ENCODE measurements around the gene SLC19A1. TPM values are rescaled to one million over a fixed set of nuclear protein-coding genes. Genes with fewer than 3 reads are reported as not detected.
A peak's percentile ranks its signal among the peaks of the same experiment; 100 is the strongest.
"Not testable (repeated sequence)": the region's sequence is repeated elsewhere in the genome, so short reads cannot be mapped to it uniquely, and the experiment has no call there.

Gene SLC19A1
- total and polyA plus RNA-seq, 2 donors from 2014 or later = 5.1 to 7.2 TPM

DNA sequence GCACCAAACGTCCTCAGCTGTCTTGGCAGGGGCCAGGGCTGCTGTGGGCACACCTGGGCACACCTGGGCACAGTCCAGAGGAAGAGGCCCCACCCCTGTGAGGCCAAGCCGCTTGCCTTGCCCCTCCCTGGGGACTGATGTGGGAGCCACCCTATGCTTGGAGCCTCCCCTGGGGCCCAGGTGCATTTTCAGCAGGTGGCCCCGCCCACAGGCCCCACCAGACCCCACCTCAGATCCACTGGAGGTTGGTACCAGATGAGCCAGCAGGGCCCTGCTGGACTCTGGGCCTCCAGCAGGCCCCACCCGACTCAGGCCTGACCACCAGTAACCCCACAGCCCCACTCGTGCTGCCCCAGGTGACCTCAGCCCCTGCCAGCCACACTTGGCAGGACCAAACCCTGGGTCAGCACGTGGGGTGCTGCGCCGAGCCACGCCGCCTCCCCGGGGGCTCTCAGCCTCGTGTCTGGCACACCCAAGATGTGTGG lies 8.8 kb downstream of the SLC19A1 start:
- no peak overlapping the region for H3K4me3 ChIP-seq (ENCODE audit: low read length in 3 of 3)
- TF ChIP-seq, protein P1, sequence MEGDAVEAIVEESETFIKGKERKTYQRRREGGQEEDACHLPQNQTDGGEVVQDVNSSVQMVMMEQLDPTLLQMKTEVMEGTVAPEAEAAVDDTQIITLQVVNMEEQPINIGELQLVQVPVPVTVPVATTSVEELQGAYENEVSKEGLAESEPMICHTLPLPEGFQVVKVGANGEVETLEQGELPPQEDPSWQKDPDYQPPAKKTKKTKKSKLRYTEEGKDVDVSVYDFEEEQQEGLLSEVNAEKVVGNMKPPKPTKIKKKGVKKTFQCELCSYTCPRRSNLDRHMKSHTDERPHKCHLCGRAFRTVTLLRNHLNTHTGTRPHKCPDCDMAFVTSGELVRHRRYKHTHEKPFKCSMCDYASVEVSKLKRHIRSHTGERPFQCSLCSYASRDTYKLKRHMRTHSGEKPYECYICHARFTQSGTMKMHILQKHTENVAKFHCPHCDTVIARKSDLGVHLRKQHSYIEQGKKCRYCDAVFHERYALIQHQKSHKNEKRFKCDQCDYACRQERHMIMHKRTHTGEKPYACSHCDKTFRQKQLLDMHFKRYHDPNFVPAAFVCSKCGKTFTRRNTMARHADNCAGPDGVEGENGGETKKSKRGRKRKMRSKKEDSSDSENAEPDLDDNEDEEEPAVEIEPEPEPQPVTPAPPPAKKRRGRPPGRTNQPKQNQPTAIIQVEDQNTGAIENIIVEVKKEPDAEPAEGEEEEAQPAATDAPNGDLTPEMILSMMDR (IDR thresholded peaks at IDR 0.05; ENCODE audit: borderline replicate concordance, extremely low read depth, insufficient read depth) = no peak
- H3K27ac ChIP-seq (ENCODE audit: low read depth in 2 of 2, low read length in 2 of 2) = no peak overlapping the region
- intact Hi-C loops (cut with DNase I) = no loop called here
- no peak for FAIRE-seq
- H3K4me1 ChIP-seq (ENCODE audit: control insufficient read depth in 2 of 3, insufficient read depth in 2 of 3, low read depth in 1 of 3, low read length in 3 of 3) = peaks cover 0 to 16% (median 4%) of the 10 kb centered on the region in 3 donors
- peaks cover 0 to 9% (median 6%) of the 10 kb centered on the region in 3 donors for H3K36me3 ChIP-seq (ENCODE audit: control insufficient read depth in 2 of 3, insufficient read depth in 3 of 3, low read length in 3 of 3)
- no peaks in the 10 kb centered on the region for H3K27me3 ChIP-seq (ENCODE audit: control insufficient read depth, insufficient read depth, low read length)
- DNase-seq = peak in 2 of 5 donors; percentile 37 to 60
- H3K9me3 ChIP-seq (ENCODE audit: control insufficient read depth in 2 of 3, insufficient read depth in 1 of 3, low read length in 3 of 3) = no peaks in the 10 kb centered on the region
- H3K9ac ChIP-seq (ENCODE audit: low read length in 3 of 3) = no peak overlapping the region

DNA sequence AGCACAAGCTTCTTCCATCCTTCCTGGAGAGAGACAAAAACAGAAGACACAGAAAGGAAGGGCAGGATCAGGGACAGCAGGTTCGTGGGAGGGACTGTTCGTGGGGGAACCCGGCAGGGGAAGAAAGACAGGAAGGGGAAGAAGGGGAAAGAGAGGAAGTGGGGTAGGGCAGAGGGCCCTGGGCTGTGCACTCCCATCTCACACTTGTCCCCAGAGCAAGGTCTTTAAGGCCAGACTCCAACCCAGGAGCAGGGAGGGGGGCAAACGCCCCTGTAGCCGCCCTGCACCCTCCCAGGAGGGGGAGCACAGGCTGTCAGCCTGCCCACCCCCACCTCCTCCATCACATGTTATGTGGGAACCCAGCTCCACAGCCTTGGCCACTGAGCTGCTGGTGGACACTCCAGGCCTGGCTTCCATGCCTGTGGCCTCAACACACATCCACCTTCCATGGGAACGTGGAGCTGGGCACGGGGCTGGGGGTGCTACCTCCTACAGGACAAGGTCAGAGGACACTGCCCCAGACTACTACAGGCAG lies 9.3 kb downstream of the SLC19A1 start:
- no peaks in the 10 kb centered on the region for H3K9me3 ChIP-seq (ENCODE audit: control insufficient read depth in 2 of 3, insufficient read depth in 1 of 3, low read length in 3 of 3)
- TF ChIP-seq, protein P1 (IDR thresholded peaks at IDR 0.05; ENCODE audit: borderline replicate concordance, extremely low read depth, insufficient read depth) = no peak
- intact Hi-C loops (cut with DNase I) = no loop called here
- H3K4me3 ChIP-seq (ENCODE audit: low read length in 3 of 3) = no peak overlapping the region
- FAIRE-seq (no peak), DNase-seq (peak in 2 of 5 donors; percentile 35 to 66)
- no peaks in the 10 kb centered on the region for H3K27me3 ChIP-seq (ENCODE audit: control insufficient read depth, insufficient read depth, low read length)
- H3K36me3 ChIP-seq (ENCODE audit: control insufficient read depth in 2 of 3, insufficient read depth in 3 of 3, low read length in 3 of 3) = peaks cover 0 to 9% (median 6%) of the 10 kb centered on the region in 3 donors
- no peak overlapping the region for H3K9ac ChIP-seq (ENCODE audit: low read length in 3 of 3)
- no peak overlapping the region for H3K27ac ChIP-seq (ENCODE audit: low read depth in 2 of 2, low read length in 2 of 2)
- H3K4me1 ChIP-seq (ENCODE audit: control insufficient read depth in 2 of 3, insufficient read depth in 2 of 3, low read depth in 1 of 3, low read length in 3 of 3) = peaks cover 0 to 16% (median 4%) of the 10 kb centered on the region in 3 donors

DNA sequence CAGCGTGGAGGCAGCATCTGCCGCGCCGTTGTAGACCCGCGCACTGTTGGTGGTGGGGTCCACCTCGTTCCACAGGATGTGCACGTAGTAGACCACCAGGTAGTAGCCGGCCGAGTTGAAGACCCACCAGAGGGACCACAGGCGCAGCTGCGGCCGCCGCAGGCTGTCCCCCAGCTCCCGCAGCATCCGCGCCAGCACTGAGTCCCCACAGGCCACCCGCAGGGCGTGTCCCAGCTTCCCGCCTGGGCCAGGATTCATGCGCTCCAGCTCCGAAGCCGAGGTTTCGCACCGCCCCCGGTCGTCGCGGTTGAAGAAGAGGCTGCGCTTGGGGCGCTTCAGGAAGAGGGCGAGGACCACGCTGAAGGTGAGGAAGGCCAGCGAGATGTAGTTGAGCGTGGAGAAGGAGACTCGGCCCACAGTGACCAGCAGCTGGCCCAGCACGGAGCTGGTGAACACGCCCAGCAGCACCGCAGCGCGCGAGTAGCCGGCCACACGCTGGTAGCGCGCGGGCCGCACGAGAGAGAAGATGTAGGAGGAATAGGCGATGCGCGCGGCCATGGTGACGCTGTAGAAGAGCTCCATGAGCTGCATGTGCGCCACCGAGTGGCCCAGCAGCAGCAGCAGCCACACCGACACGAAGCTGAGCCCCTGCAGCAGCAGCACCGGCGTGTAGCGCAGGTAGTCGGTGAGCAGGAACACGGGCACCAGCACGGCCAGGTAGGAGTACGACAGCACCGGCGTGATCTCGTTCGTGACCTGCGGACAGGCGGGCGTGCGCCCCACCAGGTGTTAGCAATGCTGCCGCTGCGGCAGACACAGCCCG lies 10.6 kb downstream of the SLC19A1 start:
- TF ChIP-seq, protein P1 (IDR thresholded peaks at IDR 0.05; ENCODE audit: borderline replicate concordance, extremely low read depth, insufficient read depth) = no peak
- Histone ChIP-seq H3K27ac (ENCODE audit: low read depth in 2 of 2, low read length in 2 of 2) (no peak overlapping the region), H3K9me3 (ENCODE audit: control insufficient read depth in 2 of 3, insufficient read depth in 1 of 3, low read length in 3 of 3) (no peaks in the 10 kb centered on the region), H3K4me1 (ENCODE audit: control insufficient read depth in 2 of 3, insufficient read depth in 2 of 3, low read depth in 1 of 3, low read length in 3 of 3) (peaks cover 0 to 16% (median 4%) of the 10 kb centered on the region in 3 donors), H3K4me3 (ENCODE audit: low read length in 3 of 3) (no peak overlapping the region), H3K27me3 (ENCODE audit: control insufficient read depth, insufficient read depth, low read length) (no peaks in the 10 kb centered on the region), H3K36me3 (ENCODE audit: control insufficient read depth in 2 of 3, insufficient read depth in 3 of 3, low read length in 3 of 3) (peaks cover 0 to 9% (median 6%) of the 10 kb centered on the region in 3 donors), H3K9ac (ENCODE audit: low read length in 3 of 3) (no peak overlapping the region)
- peak in 2 of 5 donors; percentile 36 to 67 for DNase-seq
- no peak for FAIRE-seq
- intact Hi-C loops (cut with DNase I) = no loop called here

DNA sequence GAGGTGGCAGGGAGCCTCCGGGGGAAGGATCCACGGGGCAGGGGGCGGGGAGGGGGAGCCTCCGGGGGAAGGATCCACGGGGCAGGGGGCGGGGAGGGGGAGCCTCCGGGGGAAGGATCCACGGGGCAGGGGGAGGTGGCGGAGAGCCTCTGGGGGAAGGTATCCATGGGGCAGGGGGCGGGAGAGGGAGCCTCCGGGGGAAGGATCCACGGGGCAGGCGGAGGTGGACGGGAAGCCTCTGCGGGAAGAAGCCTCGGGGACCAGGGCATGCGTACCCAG lies 11.2 kb downstream of the SLC19A1 start:
- DNase-seq; intact Hi-C loops (cut with DNase I); H3K9me3 ChIP-seq (ENCODE audit: control insufficient read depth in 2 of 3, insufficient read depth in 1 of 3, low read length in 3 of 3); H3K9ac ChIP-seq (ENCODE audit: low read length in 3 of 3); H3K27ac ChIP-seq (ENCODE audit: low read depth in 2 of 2, low read length in 2 of 2); H3K4me3 ChIP-seq (ENCODE audit: low read length in 3 of 3); H3K27me3 ChIP-seq (ENCODE audit: control insufficient read depth, insufficient read depth, low read length); FAIRE-seq; H3K36me3 ChIP-seq (ENCODE audit: control insufficient read depth in 2 of 3, insufficient read depth in 3 of 3, low read length in 3 of 3): not testable (repeated sequence)
- H3K4me1 ChIP-seq (ENCODE audit: control insufficient read depth in 2 of 3, insufficient read depth in 2 of 3, low read depth in 1 of 3, low read length in 3 of 3) = peaks cover 0 to 16% (median 4%) of the 10 kb centered on the region in 3 donors

Data from kidney (tissue), 14 donors.